ENCODE results near the gene SPACA6.

SPACA6 gene

DNA sequence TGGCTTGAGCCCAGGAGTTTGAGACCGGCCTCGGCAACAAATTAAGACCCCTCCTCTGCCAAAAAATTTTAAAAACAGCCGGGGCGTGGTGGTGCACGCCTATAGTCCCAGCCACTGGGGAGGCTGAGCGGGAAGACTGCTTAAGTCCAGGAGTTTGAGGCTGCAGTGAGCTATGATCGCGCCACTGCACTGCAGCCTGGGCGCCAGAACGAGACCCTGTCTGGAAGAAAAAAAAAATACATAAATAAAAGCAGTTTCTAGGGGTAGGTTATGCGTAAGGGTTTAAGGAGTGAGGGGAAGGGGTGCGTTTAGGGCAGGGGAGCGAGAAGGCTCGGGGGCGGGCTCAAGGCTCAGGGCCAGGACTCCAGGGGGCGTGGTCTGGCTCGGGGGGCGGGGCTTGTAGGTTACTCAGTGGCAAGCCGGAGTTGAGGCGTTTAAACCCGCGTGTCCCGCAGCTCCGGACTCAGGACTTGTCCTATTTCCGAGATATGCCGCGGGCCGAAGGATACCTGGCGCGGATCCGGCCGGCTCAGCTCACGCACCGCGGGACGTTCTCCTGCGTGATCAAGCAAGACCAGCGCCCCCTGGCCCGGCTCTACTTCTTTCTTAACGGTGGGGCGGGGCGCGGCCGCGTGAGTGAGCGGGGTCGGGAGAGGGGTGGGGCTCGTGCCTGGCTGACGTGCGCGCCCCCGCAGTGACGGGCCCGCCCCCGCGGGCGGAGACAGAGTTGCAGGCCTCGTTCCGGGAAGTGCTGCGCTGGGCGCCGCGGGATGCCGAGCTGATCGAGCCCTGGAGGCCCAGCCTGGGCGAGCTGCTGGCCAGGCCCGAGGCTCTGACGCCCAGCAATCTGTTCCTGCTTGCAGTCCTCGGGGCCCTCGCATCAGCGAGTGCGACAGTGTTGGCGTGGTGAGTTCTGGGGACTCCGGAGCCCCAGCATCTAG, 10.7 kb downstream of the SPACA6 start:
- in situ Hi-C loops (cut with MboI; ENCODE audit: low sequenced_read_pairs) = no loop called here

- in situ Hi-C loops (cut with MboI; ENCODE audit: low sequenced_read_pairs) = no loop called here
These were observed 11.5 kb downstream of the SPACA6 start for GRCh38 chr19:51704626-51705025.

- in situ Hi-C loops (cut with MboI; ENCODE audit: low sequenced_read_pairs) = no loop called here
These were observed 13.2 kb downstream of the SPACA6 start for GRCh38 chr19:51706296-51706695.

DNA sequence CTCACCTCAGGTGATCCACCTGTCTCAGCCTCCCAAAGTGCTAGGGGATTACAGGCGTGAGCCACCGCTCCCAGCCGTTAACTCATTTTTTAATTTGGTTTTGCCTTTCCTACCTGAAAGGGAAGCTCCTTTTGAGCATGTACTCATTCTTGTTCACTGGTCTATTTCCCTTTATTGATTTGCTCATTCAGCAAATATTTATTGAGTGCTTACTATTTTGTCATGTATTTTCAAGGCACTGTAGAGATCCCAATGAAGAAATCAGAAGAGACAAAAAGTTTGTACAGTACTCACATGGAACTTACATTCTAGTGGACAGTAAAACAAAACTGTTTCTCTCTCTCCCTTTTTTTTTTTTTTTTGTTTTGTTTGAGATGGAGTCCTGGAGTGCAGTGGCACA, 13.8 kb downstream of the SPACA6 start:
- in situ Hi-C loops (cut with MboI; ENCODE audit: low sequenced_read_pairs) = no loop called here

- in situ Hi-C loops (cut with MboI; ENCODE audit: low sequenced_read_pairs) = no loop called here
These were observed 15.7 kb downstream of the SPACA6 start for GRCh38 chr19:51708811-51709210.

- in situ Hi-C loops (cut with MboI; ENCODE audit: low sequenced_read_pairs) = no loop called here
These were observed 16.4 kb downstream of the SPACA6 start for GRCh38 chr19:51709575-51709974.

DNA sequence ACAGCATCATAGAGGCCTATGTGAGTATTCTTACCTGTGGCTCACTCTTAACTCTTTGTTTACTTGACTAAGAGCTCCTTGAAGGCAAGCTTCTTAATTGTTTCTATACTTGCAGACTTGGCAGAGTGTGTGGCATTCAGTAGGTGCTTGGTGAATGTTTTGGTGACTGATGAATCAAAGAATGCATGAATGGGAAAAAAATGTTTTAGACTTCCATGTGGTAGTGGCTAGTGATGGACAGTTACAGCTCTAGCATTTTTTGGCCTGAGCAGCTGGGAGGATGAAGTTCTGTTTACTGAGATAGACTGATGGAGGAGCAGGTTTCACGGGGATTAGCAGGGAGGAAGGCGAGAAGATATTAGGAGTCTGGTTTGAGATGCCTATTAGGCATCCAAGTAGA, 17.0 kb downstream of the SPACA6 start:
- in situ Hi-C loops (cut with MboI; ENCODE audit: low sequenced_read_pairs) = no loop called here

DNA sequence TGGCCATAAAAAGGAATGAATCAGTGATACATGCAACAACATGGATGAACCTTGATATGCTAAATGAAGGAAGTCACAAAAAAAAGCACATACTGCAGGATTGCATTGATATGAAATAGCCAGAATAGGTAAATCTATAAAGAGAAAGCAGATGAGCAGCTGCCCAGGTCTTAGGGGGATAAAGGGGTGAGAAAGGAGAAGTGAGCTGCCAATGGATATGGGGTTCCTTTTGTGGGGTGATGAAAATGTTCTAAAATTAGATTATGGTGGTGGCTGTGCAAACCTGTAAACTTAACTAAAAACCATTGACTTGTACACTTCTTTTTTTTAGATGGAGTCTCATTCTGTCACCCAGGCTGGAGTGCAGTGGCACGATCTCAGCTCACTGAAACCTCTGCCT, 18.6 kb downstream of the SPACA6 start:
- in situ Hi-C loops (cut with MboI; ENCODE audit: low sequenced_read_pairs) = no loop called here

DNA sequence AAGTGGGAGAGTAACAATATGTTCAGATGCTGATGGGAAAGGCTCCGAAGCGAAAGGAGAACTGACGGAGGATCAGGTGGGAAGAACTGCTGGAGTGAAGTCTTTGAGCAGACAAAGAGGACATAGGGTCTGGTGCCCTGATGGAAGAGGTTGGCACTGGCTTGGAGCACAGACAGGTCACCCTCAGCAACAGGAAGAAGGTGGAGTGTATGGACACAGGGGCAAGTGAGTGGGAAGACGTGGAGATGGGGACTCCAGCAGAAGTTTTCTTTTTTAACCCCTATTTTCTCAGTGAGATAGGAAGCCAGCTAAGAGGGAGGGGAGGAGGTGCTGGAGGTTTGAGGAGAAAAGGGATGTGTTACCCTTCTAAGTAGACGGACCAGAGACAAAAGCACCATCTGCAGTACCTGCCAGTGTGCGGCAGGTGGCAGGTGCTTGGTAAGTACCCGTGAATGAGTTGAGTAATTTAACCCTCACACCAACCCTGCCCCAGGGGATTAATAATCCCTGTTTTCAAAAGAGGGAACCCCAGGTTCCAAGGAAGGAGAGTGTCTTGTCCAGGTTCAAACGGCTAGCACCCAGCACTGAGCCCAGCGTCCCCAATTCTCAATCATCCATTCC, 19.4 kb downstream of the SPACA6 start:
- in situ Hi-C loops (cut with MboI; ENCODE audit: low sequenced_read_pairs) = no loop called here

GRCh38 chr19:51713319-51714285, 20.5 kb downstream of the SPACA6 start:
- in situ Hi-C loops (cut with MboI; ENCODE audit: low sequenced_read_pairs) = no loop called here

DNA sequence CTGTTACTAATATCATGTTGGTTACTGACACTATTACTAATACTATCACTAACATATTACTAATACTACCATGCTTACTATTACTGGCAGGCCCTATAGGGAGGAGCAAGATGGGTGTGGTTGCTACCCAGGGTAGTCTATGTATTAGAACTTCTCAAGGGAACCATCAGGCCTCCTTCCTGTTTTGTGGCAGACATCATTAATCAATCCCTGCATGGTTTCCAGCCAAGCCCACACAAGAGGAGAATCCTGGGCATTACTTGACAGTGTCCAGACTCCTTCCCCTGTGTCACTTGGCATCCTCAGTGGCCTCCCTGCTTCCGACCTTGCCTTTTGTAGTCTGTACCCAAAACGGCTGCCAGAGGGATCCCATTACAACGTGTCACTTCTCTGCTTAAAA, 21.7 kb downstream of the SPACA6 start:
- in situ Hi-C loops (cut with MboI; ENCODE audit: low sequenced_read_pairs) = no loop called here

- in situ Hi-C loops (cut with MboI; ENCODE audit: low sequenced_read_pairs) = no loop called here
These were observed 22.7 kb downstream of the SPACA6 start for GRCh38 chr19:51715850-51716249.

- in situ Hi-C loops (cut with MboI; ENCODE audit: low sequenced_read_pairs) = no loop called here
These were observed 23.8 kb downstream of the SPACA6 start for GRCh38 chr19:51716925-51717324.

DNA sequence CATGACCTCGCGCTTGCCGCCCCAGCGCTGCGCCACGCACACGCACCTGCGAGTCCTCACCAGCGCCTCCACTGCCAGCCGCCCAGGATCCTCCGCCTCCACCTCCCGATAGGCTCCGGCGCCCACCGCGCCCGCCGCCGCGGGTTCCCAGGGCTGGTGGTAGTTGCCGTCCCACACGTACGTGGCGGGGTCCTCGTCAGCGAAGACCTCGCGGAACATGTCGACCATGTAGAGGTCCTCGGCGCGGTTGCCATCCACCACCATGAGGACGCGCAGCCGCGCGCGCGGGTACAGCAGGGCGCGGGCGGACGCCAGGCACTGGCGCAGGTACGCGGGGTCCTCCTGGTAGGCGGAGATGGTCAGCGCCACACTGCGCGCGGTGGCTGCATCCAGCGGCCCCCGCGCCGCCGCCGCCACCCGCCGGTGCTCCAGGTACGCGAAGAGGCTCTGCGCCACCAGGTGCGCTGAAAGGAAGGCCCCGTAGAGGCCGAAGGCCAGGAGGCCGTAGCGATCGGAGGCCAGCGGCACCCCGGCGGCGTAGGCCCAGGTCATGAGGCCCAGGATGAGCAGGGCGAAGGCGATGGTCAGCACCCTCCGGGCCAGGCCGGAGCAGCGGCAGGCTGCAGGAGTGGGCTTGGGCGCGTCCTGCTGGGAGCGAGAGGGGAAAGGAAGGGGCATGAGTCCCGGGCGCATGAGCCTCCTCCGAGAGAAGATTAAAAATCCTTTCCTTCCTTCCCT, 26.3 kb downstream of the SPACA6 start:
- in situ Hi-C loops (cut with MboI; ENCODE audit: low sequenced_read_pairs) = no loop called here

DNA sequence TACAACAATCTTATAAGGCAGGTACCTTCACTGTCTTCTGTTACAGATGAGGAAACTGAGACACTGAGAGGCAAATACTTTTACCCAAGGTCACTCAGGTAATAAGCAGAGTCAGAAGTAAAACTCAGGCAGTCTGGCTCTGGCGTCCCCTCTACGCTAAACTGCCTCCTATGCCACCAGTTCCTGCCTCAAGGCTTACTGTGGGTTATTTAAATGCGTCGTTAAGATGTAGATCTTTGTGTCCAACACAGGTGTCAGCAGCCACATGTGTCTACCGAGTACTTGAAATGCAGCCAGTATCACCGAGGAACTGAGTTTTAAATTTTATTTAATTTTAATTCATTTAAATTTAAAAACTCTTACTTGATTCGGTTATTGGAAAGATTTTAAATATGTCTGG, 28.8 kb downstream of the SPACA6 start:
- in situ Hi-C loops (cut with MboI; ENCODE audit: low sequenced_read_pairs) = no loop called here

- in situ Hi-C loops (cut with MboI; ENCODE audit: low sequenced_read_pairs) = no loop called here
These were observed 29.4 kb downstream of the SPACA6 start for GRCh38 chr19:51722492-51722891.

DNA sequence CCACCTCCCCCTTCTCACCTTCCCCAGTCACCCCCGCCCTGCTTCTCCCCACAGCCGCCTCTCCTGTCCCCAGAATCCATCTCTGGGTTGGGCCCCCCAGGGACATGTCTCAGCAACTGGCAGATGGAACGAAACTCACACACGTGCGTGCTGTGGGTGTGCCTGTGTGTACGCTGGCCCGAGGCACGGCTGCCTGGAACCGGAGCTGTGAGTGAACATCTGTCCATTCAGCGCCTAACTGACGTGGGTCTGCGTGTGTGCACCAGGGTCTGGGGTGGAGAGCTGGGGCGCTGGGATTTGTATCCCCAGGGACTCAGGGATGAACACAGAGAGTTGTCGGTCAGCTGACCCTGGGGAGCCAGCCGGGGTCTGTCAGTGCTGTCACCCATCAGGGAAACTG, 31.4 kb downstream of the SPACA6 start:
- in situ Hi-C loops (cut with MboI; ENCODE audit: low sequenced_read_pairs) = no loop called here

DNA sequence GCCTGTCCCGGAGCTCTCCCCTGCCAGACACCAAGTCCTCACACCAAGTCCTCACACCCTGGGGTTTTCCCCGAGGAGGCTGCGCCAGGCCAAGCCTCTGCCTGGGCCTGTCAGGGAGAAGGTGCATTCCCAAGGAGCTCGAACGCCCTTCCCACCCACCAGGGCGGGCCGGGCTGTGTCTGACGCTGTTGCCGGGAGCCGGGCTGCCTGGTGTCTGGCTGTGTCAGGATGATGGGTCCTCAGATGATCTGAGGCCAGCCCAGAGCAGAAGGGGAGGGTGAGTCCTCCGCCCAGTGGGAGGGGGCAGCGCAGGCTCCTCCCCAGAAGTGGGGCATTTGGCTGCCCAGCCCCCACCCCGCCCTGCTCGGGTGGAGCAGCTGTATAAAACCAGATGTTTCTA, 32.9 kb downstream of the SPACA6 start:
- in situ Hi-C loops (cut with MboI; ENCODE audit: low sequenced_read_pairs) = no loop called here

DNA sequence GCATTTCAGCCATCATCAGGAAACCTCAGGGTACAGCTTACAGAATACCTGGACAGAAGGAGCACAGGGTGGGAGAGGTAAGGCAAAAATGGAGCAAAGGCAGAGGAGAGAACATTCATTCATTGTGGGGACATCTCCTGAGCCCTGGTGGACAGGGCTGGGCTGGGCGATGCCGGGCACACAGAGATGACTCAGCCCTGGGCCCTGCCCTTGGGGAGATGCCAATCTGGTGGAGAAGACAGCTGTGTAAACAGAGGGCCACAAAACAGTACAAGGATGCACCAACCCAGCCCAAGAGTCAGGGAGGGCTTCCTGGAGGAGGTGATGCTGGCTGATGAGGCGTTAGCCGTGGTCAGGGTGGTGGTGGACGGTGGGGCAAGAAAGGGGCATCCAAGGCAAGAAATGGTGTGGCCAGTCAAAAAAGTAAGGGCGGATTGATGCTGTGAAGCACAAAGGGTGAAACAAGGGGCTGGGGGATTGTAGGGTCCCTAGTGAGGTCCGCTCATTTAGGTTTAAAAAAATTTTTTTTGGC, 34.3 kb downstream of the SPACA6 start:
- in situ Hi-C loops (cut with MboI; ENCODE audit: low sequenced_read_pairs) = no loop called here

GRCh38 chr19:51729781-51730180, 36.7 kb downstream of the SPACA6 start:
- in situ Hi-C loops (cut with MboI; ENCODE audit: low sequenced_read_pairs) = no loop called here

All from HL-60/S4 (cell line).